HG03139 (cell line): ENCODE measurements around the gene IZUMO4.
"Not testable (repeated sequence)": the region's sequence is repeated elsewhere in the genome, so short reads cannot be mapped to it uniquely, and the experiment has no call there.

ENCODE experiments used
- ATAC-seq: cut with Tn5 transposase; IDR thresholded peaks from one replicate; pipeline ENCODE4 v1.9.1; 2021; ENCODE audit not compliant: unreplicated experiment

Gene IZUMO4

GRCh38 chr19:2080336-2080988 lies 16.3 kb upstream of the IZUMO4 start:
- ATAC-seq: no peak

GRCh38 chr19:2081873-2082810 lies 14.6 kb upstream of the IZUMO4 start:
- no peak for ATAC-seq

GRCh38 chr19:2083174-2083854 lies 13.4 kb upstream of the IZUMO4 start:
- ATAC-seq: no peak

- ATAC-seq: peak; percentile 34
Observed at GRCh38 chr19:2084993-2085720, 11.6 kb upstream of the IZUMO4 start.

- not testable (repeated sequence) for ATAC-seq
Observed at GRCh38 chr19:2086695-2087620, 9.8 kb upstream of the IZUMO4 start.

GRCh38 chr19:2087621-2088100 lies 9.1 kb upstream of the IZUMO4 start:
- ATAC-seq: no peak

GRCh38 chr19:2089001-2089711 lies 7.6 kb upstream of the IZUMO4 start:
- no peak for ATAC-seq

- ATAC-seq: no peak
Observed at GRCh38 chr19:2089727-2090053, 7.0 kb upstream of the IZUMO4 start.

GRCh38 chr19:2091926-2092525 lies 4.7 kb upstream of the IZUMO4 start:
- ATAC-seq: not testable (repeated sequence)

GRCh38 chr19:2096034-2096479 lies 658 bp upstream of the IZUMO4 start, which contains the start of gene MOB3A:
TSS of gene MOB3A (minus strand) at chr19:2096326. CDS start at chr19:2078560, 17,766 bp downstream.
- peak; percentile 32 for ATAC-seq

- no peak for ATAC-seq
Observed at GRCh38 chr19:2097203-2097885, 629 bp downstream of the IZUMO4 start.

GRCh38 chr19:2097886-2098327 lies 1.2 kb downstream of the IZUMO4 start:
- ATAC-seq: no peak

- no peak for ATAC-seq
Observed at GRCh38 chr19:2099054-2099501, 2.4 kb downstream of the IZUMO4 start.

GRCh38 chr19:2099937-2100718 lies 3.4 kb downstream of the IZUMO4 start:
- no peak for ATAC-seq

GRCh38 chr19:2100719-2101061 lies 4.0 kb downstream of the IZUMO4 start:
- no peak for ATAC-seq

- no peak for ATAC-seq
Observed at GRCh38 chr19:2101417-2102335, 5.0 kb downstream of the IZUMO4 start.
